Natural killer cell (primary cell): ENCODE data around the gene COL11A2. TPM values are rescaled to one million over a fixed set of nuclear protein-coding genes. Genes with fewer than 3 reads are reported as not detected.

Experiments
- ATAC-seq, 3 donors: fragments of 150-1000 bp in 2 of 3; fragments of 200-7000 bp in 1 of 3; cut with Tn5 transposase; 1 replicate in 1 of 3; 2 replicates in 2 of 3; pipeline ENCODE4 v1.10.0; 2021; ENCODE audit warnings: mild to moderate bottlenecking in 2 of 3, moderate library complexity in 2 of 3
- DNase-seq, 2 donors: peaks; one replicate each; pipeline versions ENCODE4 v3.0.0 to v3.0.0-alpha.2; 2013 to 2021; ENCODE audit warnings: mixed read lengths in 1 of 2
- H3K27ac ChIP-seq: one replicate; pipeline ENCODE4 v1.5.1; 2013; ENCODE audit warnings: mild to moderate bottlenecking, low read length
- H3K27me3 ChIP-seq: one replicate; pipeline ENCODE4 v1.6.1; 2013; ENCODE audit warnings: low read length; ENCODE audit not compliant: control insufficient read depth, insufficient read depth
- H3K36me3 ChIP-seq: one replicate; pipeline ENCODE4 v1.6.1; 2013; ENCODE audit warnings: low read length; ENCODE audit not compliant: control insufficient read depth, insufficient read depth
- H3K4me1 ChIP-seq: one replicate; pipeline ENCODE4 v1.6.1; 2013; ENCODE audit warnings: low read length; ENCODE audit not compliant: control insufficient read depth, insufficient read depth
- H3K4me3 ChIP-seq: one replicate; pipeline ENCODE4 v1.5.1; 2013; ENCODE audit warnings: low read length
- H3K9me3 ChIP-seq: one replicate; pipeline ENCODE4 v1.6.1; 2013; ENCODE audit warnings: low read length; ENCODE audit not compliant: control insufficient read depth, insufficient read depth
- H3K27ac Mint-ChIP-seq, 2 donors: one replicate each; pipeline ENCODE4 v1.8.0; 2022; ENCODE audit warnings: mild to moderate bottlenecking in 2 of 2, mixed read lengths in 2 of 2, moderate library complexity in 1 of 2
- H3K27me3 Mint-ChIP-seq, 2 donors: one replicate each; pipeline ENCODE4 v1.8.0; 2022; ENCODE audit warnings: low read depth in 2 of 2, mixed read lengths in 2 of 2
- H3K36me3 Mint-ChIP-seq: one replicate; pipeline ENCODE4 v1.8.0; 2022; ENCODE audit warnings: mixed read lengths
- H3K4me1 Mint-ChIP-seq, 2 donors: one replicate each; pipeline ENCODE4 v1.8.0; 2022; ENCODE audit warnings: mixed read lengths in 2 of 2
- H3K4me3 Mint-ChIP-seq: one replicate; pipeline ENCODE4 v1.8.0; 2022; ENCODE audit warnings: mild to moderate bottlenecking, moderate library complexity, mixed read lengths
- H3K9me3 Mint-ChIP-seq, 2 donors: one replicate each; pipeline ENCODE4 v1.8.0; 2022; ENCODE audit warnings: mixed read lengths in 2 of 2
- CTCF ChIP-seq: fragments of 200-600 bp; IDR thresholded peaks from one replicate; pipeline ENCODE4 v1.8.0; 2022; ENCODE audit warnings: antibody characterized with exemption
- WGBS: methylation state at CpG from one replicate; pipeline ENCODE4 v1.1.7; 2013; ENCODE audit warnings: missing lambda C conversion rate; ENCODE audit not compliant: insufficient coverage; 5-methylcytosine and 5-hydroxymethylcytosine counted together
- intact Hi-C: fragments of 100-400 bp; cut with micrococcal nuclease; formaldehyde crosslinking; loops from one replicate; pipeline ENCODE4 v1.14.2; 2022
- total RNA-seq, 4 donors: library from RNA; stranded (reverse); fragments of 120-200 nt in 1 of 4; gene quantifications; one replicate each; pipeline versions ENCODE4 v1.2.3 to v1.2.4, GENCODE V29; 2013 to 2022

The COL11A2 gene
- total RNA-seq, 3 donors from 2014 or later (not counting 1 experiment from before 2014, with no cell fraction given) = 0.93 to 2.0 (median 0.94) TPM

- Histone ChIP-seq H3K4me1 (peaks cover 35% of the 10 kb centered on the region), H3K27ac (no peak overlapping the region), H3K4me3 (no peak overlapping the region), H3K36me3 (peaks cover 45% of the 10 kb centered on the region), H3K27me3 (no peaks in the 10 kb centered on the region), H3K9me3 (no peaks in the 10 kb centered on the region)
- H3K27ac Mint-ChIP-seq = peak overlapping the region; percentile 98
- peak overlapping the region; percentile 57 for H3K4me3 Mint-ChIP-seq
- no peaks in the 10 kb centered on the region for H3K9me3 Mint-ChIP-seq
- TF ChIP-seq CTCF = peak; percentile 66
- intact Hi-C loops = loop anchor here (1.0 kb wide), 1 partner anchor 36 kb away; no protein-coding TSS in a partner anchor
- ATAC-seq (peak in 1 of 3 donors; percentile 14), DNase-seq (peak in 1 of 2 donors; percentile 73)
- WGBS = 69% methylated on average over 12 of the region's 12 CpGs
- H3K4me1 Mint-ChIP-seq = peaks cover 48 to 75% of the 10 kb centered on the region in 2 donors
- H3K36me3 Mint-ChIP-seq = peaks cover 20% of the 10 kb centered on the region
- peaks cover 0 to 4% of the 10 kb centered on the region in 2 donors for H3K27me3 Mint-ChIP-seq
These were observed 5.3 kb upstream of the COL11A2 start for GRCh38 chr6:33197431-33198048.

- intact Hi-C loops = no loop called here
- H3K27me3 Mint-ChIP-seq = peaks cover 16 to 18% of the 10 kb centered on the region in 2 donors
- no peak overlapping the region for H3K4me3 ChIP-seq
- TF ChIP-seq CTCF = no peak
- H3K9me3 Mint-ChIP-seq = no peaks in the 10 kb centered on the region
- 94% methylated on average over 14 of the region's 15 CpGs for WGBS
- H3K4me3 Mint-ChIP-seq = no peak overlapping the region
- no peak for DNase-seq
- no peak overlapping the region for H3K27ac ChIP-seq
- no peak for ATAC-seq
- H3K9me3 ChIP-seq = no peaks in the 10 kb centered on the region
- H3K36me3 ChIP-seq = peaks cover 37% of the 10 kb centered on the region
- peaks cover 15% of the 10 kb centered on the region for H3K27me3 ChIP-seq
- peaks cover 35 to 64% of the 10 kb centered on the region in 2 donors for H3K4me1 Mint-ChIP-seq
- peaks cover 17% of the 10 kb centered on the region for H3K36me3 Mint-ChIP-seq
- H3K4me1 ChIP-seq = peaks cover 32% of the 10 kb centered on the region
- peak overlapping the region in 1 of 2 donors; percentile 33 for H3K27ac Mint-ChIP-seq
These were observed 3.3 kb upstream of the COL11A2 start for GRCh38 chr6:33195304-33196165.

- H3K4me3 ChIP-seq = no peak overlapping the region
- H3K27ac ChIP-seq = no peak overlapping the region
- H3K36me3 Mint-ChIP-seq = peaks cover 17% of the 10 kb centered on the region
- H3K27ac Mint-ChIP-seq = no peak overlapping the region
- peaks cover 37% of the 10 kb centered on the region for H3K36me3 ChIP-seq
- H3K4me3 Mint-ChIP-seq = no peak overlapping the region
- ATAC-seq (no peak), DNase-seq (no peak)
- H3K27me3 ChIP-seq = peaks cover 18% of the 10 kb centered on the region
- peaks cover 32 to 58% of the 10 kb centered on the region in 2 donors for H3K4me1 Mint-ChIP-seq
- H3K4me1 ChIP-seq = peaks cover 27% of the 10 kb centered on the region
- H3K9me3 ChIP-seq = no peaks in the 10 kb centered on the region
- intact Hi-C loops = no loop called here
- H3K9me3 Mint-ChIP-seq = no peaks in the 10 kb centered on the region
- TF ChIP-seq CTCF = no peak
- H3K27me3 Mint-ChIP-seq = peaks cover 23 to 26% of the 10 kb centered on the region in 2 donors
- WGBS = 89% methylated on average over 6 of the region's 8 CpGs
These were observed 2.2 kb upstream of the COL11A2 start for GRCh38 chr6:33194431-33194979.
